ENCODE measurements around the gene PPM1N. TPM values are rescaled to one million over a fixed set of nuclear protein-coding genes. Genes with fewer than 3 reads are reported as not detected.
"Not testable (repeated sequence)": the region's sequence is repeated elsewhere in the genome, so short reads cannot be mapped to it uniquely, and the experiment has no call there.

PPM1N gene
- polyA plus RNA-seq, 3 donors = 1.3 to 4.3 (median 2.7) TPM

DNA sequence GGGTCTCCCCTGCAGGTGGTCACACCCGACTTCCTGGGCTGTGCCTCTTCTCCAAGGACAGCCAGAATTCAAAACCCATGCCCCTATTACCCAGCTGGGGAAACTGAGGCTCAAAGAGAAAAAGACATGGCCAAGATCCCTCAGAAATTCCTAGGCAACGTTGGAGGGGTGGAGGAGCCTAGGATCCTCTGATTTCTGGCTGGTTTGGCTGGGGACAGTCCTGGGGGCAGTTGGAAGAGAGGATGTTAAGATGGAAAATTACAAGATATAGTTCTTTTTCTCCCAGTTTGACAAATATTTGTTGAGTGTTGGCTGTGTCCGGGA, 11.4 kb downstream of the PPM1N start:
- peak overlapping the region; percentile 88 for H3K9ac ChIP-seq (ENCODE audit: insufficient read depth, low read length, poor library complexity, severe bottlenecking)
- H3K9me3 Mint-ChIP-seq = no peaks in the 10 kb centered on the region

DNA sequence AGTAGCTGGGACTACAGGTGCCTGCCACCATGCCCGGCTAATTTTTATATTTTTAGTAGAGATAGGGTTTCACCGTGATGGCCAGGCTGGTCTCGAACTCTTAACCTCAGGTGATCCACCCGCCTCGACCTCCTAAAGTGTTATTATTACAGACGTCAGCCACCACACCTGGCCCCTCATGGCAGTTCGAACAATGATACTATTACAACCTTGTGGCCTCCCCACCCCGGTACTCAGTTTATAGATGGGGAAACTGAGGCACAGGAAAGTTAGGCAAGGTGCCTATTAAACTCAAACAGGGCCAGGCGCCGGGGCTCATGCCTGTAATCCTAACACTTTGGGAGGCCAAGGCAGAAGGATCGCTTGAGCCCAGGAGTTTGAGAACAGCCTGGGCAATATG, 12.1 kb downstream of the PPM1N start:
- Histone ChIP-seq H3K4me1 (ENCODE audit: control insufficient read depth in 1 of 2, insufficient read depth in 2 of 2, low read length in 2 of 2) (peaks cover 69 to 76% of the 10 kb centered on the region in 2 donors), H3K27ac (ENCODE audit: low read depth in 1 of 2, low read length in 2 of 2) (peak overlapping the region in 1 of 2 donors; percentile 99), H3K4me3 (replicated peaks in 1 of 3; ENCODE audit: low read depth in 2 of 3, low read length in 3 of 3) (peak overlapping the region; percentile 80 to 100 (median 91)), H3K79me2 (ENCODE audit: insufficient read depth, low read length) (peaks cover 85% of the 10 kb centered on the region), H3K36me3 (replicated peaks in 1 of 2; ENCODE audit: control insufficient read depth in 1 of 2, insufficient read depth in 2 of 2, low read length in 2 of 2) (peaks cover 2 to 20% of the 10 kb centered on the region in 2 donors), H3K4me2 (replicated peaks; ENCODE audit: extremely low read depth, low read length, poor library complexity, severe bottlenecking) (peak overlapping the region; percentile 100), H4K20me1 (ENCODE audit: insufficient read depth, low read length) (peaks cover 78% of the 10 kb centered on the region)
- peak overlapping the region; percentile 69 to 97 (median 94) for H3K27ac Mint-ChIP-seq
- H3K27me3 Mint-ChIP-seq (ENCODE audit: low read depth in 3 of 3); H3K9me3 ChIP-seq (replicated peaks in 1 of 2; ENCODE audit: control insufficient read depth in 1 of 2, insufficient read depth in 1 of 2, low read length in 2 of 2); H2AFZ ChIP-seq (ENCODE audit: insufficient read depth, low read depth, low read length, poor library complexity, severe bottlenecking); H3K27me3 ChIP-seq (ENCODE audit: control insufficient read depth in 2 of 2, insufficient read depth in 2 of 2, low read length in 2 of 2); H3K9me3 Mint-ChIP-seq; H3K9ac ChIP-seq (ENCODE audit: insufficient read depth, low read length, poor library complexity, severe bottlenecking); DNase-seq; intact Hi-C loops (cut with micrococcal nuclease): not testable (repeated sequence)
- WGBS (ENCODE audit: insufficient coverage) = 100% methylated on average over 3 of the region's 11 CpGs
- peak overlapping the region; percentile 98 to 99 for H3K4me3 Mint-ChIP-seq
- H3K36me3 Mint-ChIP-seq = peaks cover 30 to 51% of the 10 kb centered on the region in 2 donors
- peaks cover 70% of the 10 kb centered on the region for H3K4me1 Mint-ChIP-seq

More for the DNA sequence above, 11.4 kb downstream of the PPM1N start:
- TF ChIP-seq, protein P1, sequence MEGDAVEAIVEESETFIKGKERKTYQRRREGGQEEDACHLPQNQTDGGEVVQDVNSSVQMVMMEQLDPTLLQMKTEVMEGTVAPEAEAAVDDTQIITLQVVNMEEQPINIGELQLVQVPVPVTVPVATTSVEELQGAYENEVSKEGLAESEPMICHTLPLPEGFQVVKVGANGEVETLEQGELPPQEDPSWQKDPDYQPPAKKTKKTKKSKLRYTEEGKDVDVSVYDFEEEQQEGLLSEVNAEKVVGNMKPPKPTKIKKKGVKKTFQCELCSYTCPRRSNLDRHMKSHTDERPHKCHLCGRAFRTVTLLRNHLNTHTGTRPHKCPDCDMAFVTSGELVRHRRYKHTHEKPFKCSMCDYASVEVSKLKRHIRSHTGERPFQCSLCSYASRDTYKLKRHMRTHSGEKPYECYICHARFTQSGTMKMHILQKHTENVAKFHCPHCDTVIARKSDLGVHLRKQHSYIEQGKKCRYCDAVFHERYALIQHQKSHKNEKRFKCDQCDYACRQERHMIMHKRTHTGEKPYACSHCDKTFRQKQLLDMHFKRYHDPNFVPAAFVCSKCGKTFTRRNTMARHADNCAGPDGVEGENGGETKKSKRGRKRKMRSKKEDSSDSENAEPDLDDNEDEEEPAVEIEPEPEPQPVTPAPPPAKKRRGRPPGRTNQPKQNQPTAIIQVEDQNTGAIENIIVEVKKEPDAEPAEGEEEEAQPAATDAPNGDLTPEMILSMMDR (IDR thresholded peaks at IDR 0.05) = no peak
- intact Hi-C loops (cut with micrococcal nuclease) = loop anchor here in 1 of 2 donors (5.0 kb wide), 1 partner anchor 73 kb away; the partner anchor contains the start of gene OPA3
- Histone ChIP-seq H3K27me3 (ENCODE audit: control insufficient read depth in 2 of 2, insufficient read depth in 2 of 2, low read length in 2 of 2) (no peaks in the 10 kb centered on the region), H2AFZ (ENCODE audit: insufficient read depth, low read depth, low read length, poor library complexity, severe bottlenecking) (no peak overlapping the region), H3K4me1 (ENCODE audit: control insufficient read depth in 1 of 2, insufficient read depth in 2 of 2, low read length in 2 of 2) (peaks cover 64 to 76% of the 10 kb centered on the region in 2 donors), H3K4me2 (replicated peaks; ENCODE audit: extremely low read depth, low read length, poor library complexity, severe bottlenecking) (peak overlapping the region; percentile 100), H3K4me3 (replicated peaks in 1 of 3; ENCODE audit: low read depth in 2 of 3, low read length in 3 of 3) (peak overlapping the region; percentile 80 to 100 (median 91)), H3K79me2 (ENCODE audit: insufficient read depth, low read length) (peaks cover 78% of the 10 kb centered on the region), H3K27ac (ENCODE audit: low read depth in 1 of 2, low read length in 2 of 2) (peak overlapping the region; percentile 62 to 99), H4K20me1 (ENCODE audit: insufficient read depth, low read length) (peaks cover 74% of the 10 kb centered on the region), H3K36me3 (replicated peaks in 1 of 2; ENCODE audit: control insufficient read depth in 1 of 2, insufficient read depth in 2 of 2, low read length in 2 of 2) (peaks cover 2 to 20% of the 10 kb centered on the region in 2 donors), H3K9me3 (replicated peaks in 1 of 2; ENCODE audit: control insufficient read depth in 1 of 2, insufficient read depth in 1 of 2, low read length in 2 of 2) (no peaks in the 10 kb centered on the region)
- no peak for DNase-seq
- Mint-ChIP-seq H3K4me3 (peak overlapping the region; percentile 98 to 99), H3K27me3 (ENCODE audit: low read depth in 3 of 3) (no peaks in the 10 kb centered on the region), H3K4me1 (peaks cover 69% of the 10 kb centered on the region), H3K27ac (peak overlapping the region; percentile 69 to 97 (median 94)), H3K36me3 (peaks cover 30 to 47% of the 10 kb centered on the region in 2 donors)
- 17% methylated on average over 1 of the region's 3 CpGs for WGBS (ENCODE audit: insufficient coverage)

All from CD14-positive monocyte (primary cell).